ENCODE results near the gene IL31RA. TPM values are rescaled to one million over a fixed set of nuclear protein-coding genes. Genes with fewer than 3 reads are reported as not detected.
A peak's percentile ranks its signal among the peaks of the same experiment; 100 is the strongest.
"Not testable (repeated sequence)": the region's sequence is repeated elsewhere in the genome, so short reads cannot be mapped to it uniquely, and the experiment has no call there.

The IL31RA gene
- polyA plus RNA-seq (ENCODE audit: low read depth in 6 of 6): not detected

- ATAC-seq (ENCODE audit: low read depth in 2 of 2) (no peak), DNase-seq (no peak)
- H3K9me3 Mint-ChIP-seq: peaks cover 0 to 2% (median 0%) of the 10 kb centered on the region in 7 donors
- no peaks in the 10 kb centered on the region for H3K4me1 Mint-ChIP-seq
- H3K4me3 Mint-ChIP-seq: no peak within 1 kb of the TSS
- peak within 1 kb of the TSS in 1 of 6 donors; percentile 24 for H3K27ac Mint-ChIP-seq
- no peaks in the 10 kb centered on the region for H3K36me3 Mint-ChIP-seq
- peaks cover 12 to 36% (median 28%) of the 10 kb centered on the region in 3 donors for H3K27me3 Mint-ChIP-seq
Measured at GRCh38 chr5:55850839-55851674, at the start of gene IL31RA. Gene IL31RA (plus strand): TSS chr5:55851357. CDS start chr5:55851571, 214 bp downstream.

GRCh38 chr5:55808814-55809213, 42.3 kb upstream of the IL31RA start:
- not testable (repeated sequence) for H3K27ac Mint-ChIP-seq; DNase-seq; ATAC-seq (ENCODE audit: low read depth in 2 of 2); H3K4me1 Mint-ChIP-seq; H3K4me3 Mint-ChIP-seq
- peaks cover 0 to 16% of the 10 kb centered on the region in 2 donors for H3K36me3 Mint-ChIP-seq
- H3K9me3 Mint-ChIP-seq: peaks cover 7 to 32% (median 15%) of the 10 kb centered on the region in 7 donors
- peaks cover 10 to 31% (median 31%) of the 10 kb centered on the region in 3 donors for H3K27me3 Mint-ChIP-seq

- H3K4me3 Mint-ChIP-seq; ATAC-seq (ENCODE audit: low read depth in 2 of 2); H3K27ac Mint-ChIP-seq; H3K4me1 Mint-ChIP-seq; H3K36me3 Mint-ChIP-seq; DNase-seq; H3K9me3 Mint-ChIP-seq: not testable (repeated sequence)
- H3K27me3 Mint-ChIP-seq: peaks cover 18 to 24% (median 23%) of the 10 kb centered on the region in 3 donors
Measured at GRCh38 chr5:55815939-55816338, 35.2 kb upstream of the IL31RA start.

- Mint-ChIP-seq H3K36me3 (no peaks in the 10 kb centered on the region), H3K27ac (no peak overlapping the region), H3K4me1 (no peaks in the 10 kb centered on the region), H3K4me3 (no peak overlapping the region), H3K27me3 (peaks cover 22 to 28% (median 27%) of the 10 kb centered on the region in 3 donors), H3K9me3 (no peaks in the 10 kb centered on the region)
- DNase-seq: no peak
- no peak for ATAC-seq (ENCODE audit: low read depth in 2 of 2)
Measured at GRCh38 chr5:55816342-55816741, 34.8 kb upstream of the IL31RA start.

GRCh38 chr5:55817030-55817429, 34.1 kb upstream of the IL31RA start:
- no peaks in the 10 kb centered on the region for H3K9me3 Mint-ChIP-seq
- no peak overlapping the region for H3K27ac Mint-ChIP-seq
- H3K4me1 Mint-ChIP-seq: peaks cover 0 to 2% (median under 1%) of the 10 kb centered on the region in 3 donors
- H3K4me3 Mint-ChIP-seq: no peak overlapping the region
- no peak for DNase-seq
- no peak for ATAC-seq (ENCODE audit: low read depth in 2 of 2)
- H3K27me3 Mint-ChIP-seq: peaks cover 29 to 34% (median 31%) of the 10 kb centered on the region in 3 donors
- H3K36me3 Mint-ChIP-seq: no peaks in the 10 kb centered on the region

GRCh38 chr5:55820488-55820887, 30.7 kb upstream of the IL31RA start:
- Mint-ChIP-seq H3K4me3 (no peak overlapping the region), H3K27me3 (peaks cover 47 to 68% (median 56%) of the 10 kb centered on the region in 3 donors), H3K4me1 (peaks cover 0 to 6% (median 4%) of the 10 kb centered on the region in 3 donors), H3K9me3 (peaks cover 0 to 2% (median 0%) of the 10 kb centered on the region in 7 donors), H3K27ac (no peak overlapping the region), H3K36me3 (no peaks in the 10 kb centered on the region)
- no peak for ATAC-seq (ENCODE audit: low read depth in 2 of 2)
- DNase-seq: no peak

- peaks cover 47 to 68% (median 64%) of the 10 kb centered on the region in 3 donors for H3K27me3 Mint-ChIP-seq
- peak; percentile 0 for DNase-seq
- H3K36me3 Mint-ChIP-seq: no peaks in the 10 kb centered on the region
- H3K4me3 Mint-ChIP-seq: peak overlapping the region in 2 of 8 donors; percentile 7 to 44
- H3K27ac Mint-ChIP-seq: no peak overlapping the region
- H3K9me3 Mint-ChIP-seq: peaks cover 0 to 2% (median 0%) of the 10 kb centered on the region in 7 donors
- H3K4me1 Mint-ChIP-seq: peaks cover 0 to 6% (median 4%) of the 10 kb centered on the region in 3 donors
- ATAC-seq (ENCODE audit: low read depth in 2 of 2): peak in 1 of 2 donors; percentile 20
Measured at GRCh38 chr5:55821731-55822512, 29.2 kb upstream of the IL31RA start.

- ATAC-seq (ENCODE audit: low read depth in 2 of 2): no peak
Measured at GRCh38 chr5:55823151-55823796, 27.9 kb upstream of the IL31RA start.

GRCh38 chr5:55829956-55830355, 21.2 kb upstream of the IL31RA start:
- no peaks in the 10 kb centered on the region for H3K36me3 Mint-ChIP-seq
- DNase-seq (no peak), ATAC-seq (ENCODE audit: low read depth in 2 of 2) (no peak)
- peaks cover 14 to 22% (median 19%) of the 10 kb centered on the region in 3 donors for H3K27me3 Mint-ChIP-seq
- no peak overlapping the region for H3K27ac Mint-ChIP-seq
- H3K9me3 Mint-ChIP-seq: peaks cover 0 to 8% (median 0%) of the 10 kb centered on the region in 7 donors
- no peak overlapping the region for H3K4me3 Mint-ChIP-seq
- H3K4me1 Mint-ChIP-seq: no peaks in the 10 kb centered on the region

More at GRCh38 chr5:55823151-55823796, 27.9 kb upstream of the IL31RA start:
- Mint-ChIP-seq H3K4me3 (no peak overlapping the region), H3K9me3 (peaks cover 0 to 2% (median 0%) of the 10 kb centered on the region in 7 donors), H3K36me3 (no peaks in the 10 kb centered on the region), H3K4me1 (peaks cover 0 to 6% (median 4%) of the 10 kb centered on the region in 3 donors), H3K27ac (no peak overlapping the region), H3K27me3 (peaks cover 52 to 74% (median 72%) of the 10 kb centered on the region in 3 donors)
- no peak for DNase-seq

- ATAC-seq (ENCODE audit: low read depth in 2 of 2): no peak
- peaks cover 0 to 8% (median 0%) of the 10 kb centered on the region in 7 donors for H3K9me3 Mint-ChIP-seq
- peaks cover 2 to 12% (median 10%) of the 10 kb centered on the region in 3 donors for H3K27me3 Mint-ChIP-seq
- H3K4me1 Mint-ChIP-seq: no peaks in the 10 kb centered on the region
- peak overlapping the region in 1 of 6 donors; percentile 73 for H3K27ac Mint-ChIP-seq
- no peak for DNase-seq
- no peaks in the 10 kb centered on the region for H3K36me3 Mint-ChIP-seq
- H3K4me3 Mint-ChIP-seq: no peak overlapping the region
Measured at GRCh38 chr5:55832446-55832845, 18.7 kb upstream of the IL31RA start.

- Mint-ChIP-seq H3K9me3 (peaks cover 0 to 8% (median 0%) of the 10 kb centered on the region in 7 donors), H3K36me3 (no peaks in the 10 kb centered on the region), H3K4me3 (no peak overlapping the region), H3K4me1 (no peaks in the 10 kb centered on the region), H3K27me3 (peaks cover 0 to 5% (median 0%) of the 10 kb centered on the region in 3 donors), H3K27ac (no peak overlapping the region)
- no peak for ATAC-seq (ENCODE audit: low read depth in 2 of 2)
- no peak for DNase-seq
Measured at GRCh38 chr5:55836191-55836590, 15.0 kb upstream of the IL31RA start.

GRCh38 chr5:55841976-55842375, 9.2 kb upstream of the IL31RA start:
- Mint-ChIP-seq H3K9me3 (peaks cover 3 to 25% (median 8%) of the 10 kb centered on the region in 7 donors), H3K4me3 (no peak overlapping the region), H3K36me3 (no peaks in the 10 kb centered on the region), H3K27ac (no peak overlapping the region), H3K27me3 (peaks cover 0 to 5% (median 0%) of the 10 kb centered on the region in 3 donors), H3K4me1 (no peaks in the 10 kb centered on the region)
- DNase-seq (no peak), ATAC-seq (ENCODE audit: low read depth in 2 of 2) (no peak)

- DNase-seq: no peak
- no peaks in the 10 kb centered on the region for H3K36me3 Mint-ChIP-seq
- ATAC-seq (ENCODE audit: low read depth in 2 of 2): no peak
- peaks cover 12 to 28% (median 25%) of the 10 kb centered on the region in 3 donors for H3K27me3 Mint-ChIP-seq
- H3K4me3 Mint-ChIP-seq: no peak overlapping the region
- H3K27ac Mint-ChIP-seq: no peak overlapping the region
- no peaks in the 10 kb centered on the region for H3K4me1 Mint-ChIP-seq
- H3K9me3 Mint-ChIP-seq: peaks cover 2 to 25% (median 6%) of the 10 kb centered on the region in 7 donors
Measured at GRCh38 chr5:55847837-55848236, 3.3 kb upstream of the IL31RA start.
